Fibroblast of skin of abdomen (primary cell): Measurements from ENCODE around the gene SLC16A10.
"Not testable (repeated sequence)": the region's sequence is repeated elsewhere in the genome, so short reads cannot be mapped to it uniquely, and the experiment has no call there.

Experiments used
- DNase-seq: peaks from one replicate; pipeline ENCODE4 v3.0.0-alpha.2; 2013

SLC16A10 gene

GRCh38 chr6:111189666-111190210 is 102.4 kb downstream of the SLC16A10 start:
- DNase-seq: not testable (repeated sequence)

GRCh38 chr6:111190637-111191036 is 103.3 kb downstream of the SLC16A10 start:
- DNase-seq: no peak

- DNase-seq: not testable (repeated sequence)
Observed at GRCh38 chr6:111191136-111191535, 103.8 kb downstream of the SLC16A10 start.

GRCh38 chr6:111192911-111193555 is 105.7 kb downstream of the SLC16A10 start:
- no peak for DNase-seq

GRCh38 chr6:111195656-111196055 is 108.4 kb downstream of the SLC16A10 start:
- DNase-seq: no peak

- DNase-seq: no peak
Observed at GRCh38 chr6:111198841-111199240, 111.5 kb downstream of the SLC16A10 start.

GRCh38 chr6:111199935-111200334 is 112.6 kb downstream of the SLC16A10 start:
- DNase-seq: no peak

GRCh38 chr6:111200350-111201243 is 113.3 kb downstream of the SLC16A10 start:
- no peak for DNase-seq

- DNase-seq: no peak
Observed at GRCh38 chr6:111201244-111201554, 113.9 kb downstream of the SLC16A10 start.

GRCh38 chr6:111201764-111202163 is 114.5 kb downstream of the SLC16A10 start:
- DNase-seq: no peak

GRCh38 chr6:111203539-111203938 is 116.2 kb downstream of the SLC16A10 start:
- not testable (repeated sequence) for DNase-seq

- DNase-seq: no peak
Observed at GRCh38 chr6:111204305-111204704, 117.0 kb downstream of the SLC16A10 start.

GRCh38 chr6:111204881-111205280 is 117.6 kb downstream of the SLC16A10 start:
- no peak for DNase-seq

- no peak for DNase-seq
Observed at GRCh38 chr6:111205502-111205901, 118.2 kb downstream of the SLC16A10 start.

GRCh38 chr6:111207141-111207858 is 120.0 kb downstream of the SLC16A10 start:
- no peak for DNase-seq

- no peak for DNase-seq
Observed at GRCh38 chr6:111208933-111209332, 121.6 kb downstream of the SLC16A10 start.

- DNase-seq: peak; percentile 58
Observed at GRCh38 chr6:111210194-111210728, 123.0 kb downstream of the SLC16A10 start.

- no peak for DNase-seq
Observed at GRCh38 chr6:111211411-111212030, 124.2 kb downstream of the SLC16A10 start.

- DNase-seq: no peak
Observed at GRCh38 chr6:111212625-111213024, 125.3 kb downstream of the SLC16A10 start.

- no peak for DNase-seq
Observed at GRCh38 chr6:111215131-111215530, 127.8 kb downstream of the SLC16A10 start.

GRCh38 chr6:111219785-111220184 is 132.5 kb downstream of the SLC16A10 start:
- DNase-seq: no peak

- no peak for DNase-seq
Observed at GRCh38 chr6:111220383-111221031, 133.2 kb downstream of the SLC16A10 start.
